HepG2 (cell line): ENCODE results near the gene SHROOM1. TPM values are rescaled to one million over a fixed set of nuclear protein-coding genes. Genes with fewer than 3 reads are reported as not detected.

Experiments
- ATF2 ChIP-seq: sonication (generic); formaldehyde crosslinking; IDR thresholded peaks from 2 replicates; pipeline ENCODE4 v1.4.0; 2020; ENCODE audit warnings: missing genetic modification reagents
- GMEB1 ChIP-seq: sonication (generic); formaldehyde crosslinking; IDR thresholded peaks from 2 replicates; pipeline ENCODE4 v1.5.1; 2020; ENCODE audit warnings: missing genetic modification reagents, mild to moderate bottlenecking, borderline replicate concordance
- MYC ChIP-seq: sonication (generic); formaldehyde crosslinking; IDR thresholded peaks from 2 replicates; pipeline ENCODE4 v1.9.0; 2021; ENCODE audit warnings: missing genetic modification reagents, borderline replicate concordance
- PRDM10 ChIP-seq: sonication (generic); formaldehyde crosslinking; IDR thresholded peaks from 2 replicates; pipeline ENCODE4 v1.4.0; 2020; ENCODE audit warnings: low read depth, missing genetic modification reagents
- REPIN1 ChIP-seq: sonication (generic); formaldehyde crosslinking; IDR thresholded peaks from 2 replicates; pipeline ENCODE4 v1.8.0; 2022; ENCODE audit warnings: missing genetic modification reagents, low read depth, mild to moderate bottlenecking, borderline replicate concordance
- REXO4 ChIP-seq: sonication (generic); formaldehyde crosslinking; IDR thresholded peaks from 2 replicates; pipeline ENCODE4 v1.8.0; 2022; ENCODE audit warnings: missing genetic modification reagents, mild to moderate bottlenecking, borderline replicate concordance
- SSRP1 ChIP-seq: IDR thresholded peaks from 2 replicates; pipeline ENCODE4 v1.6.1; 2016; ENCODE audit warnings: control low read depth
- THAP11 ChIP-seq: IDR thresholded peaks from 2 replicates; pipeline ENCODE4 v1.6.1; 2016; ENCODE audit warnings: missing biosample characterization, missing genetic modification reagents
- THAP9 ChIP-seq: sonication (generic); formaldehyde crosslinking; IDR thresholded peaks from 2 replicates; pipeline ENCODE4; 2020; ENCODE audit warnings: missing genetic modification reagents, mild to moderate bottlenecking, borderline replicate concordance
- ZBTB14 ChIP-seq: sonication (generic); formaldehyde crosslinking; IDR thresholded peaks from 2 replicates; pipeline ENCODE4 v1.4.0; 2020; ENCODE audit warnings: missing genetic modification reagents
- ZBTB25 ChIP-seq: IDR thresholded peaks from 2 replicates; pipeline ENCODE4 v1.6.1; 2018; ENCODE audit warnings: missing genetic modification reagents
- ZKSCAN8 ChIP-seq: IDR thresholded peaks from 2 replicates; pipeline ENCODE4 v1.6.1; 2016; ENCODE audit warnings: borderline replicate concordance, missing genetic modification reagents, missing compliant biosample characterization
- ZNF343 ChIP-seq: sonication (generic); formaldehyde crosslinking; IDR thresholded peaks from 2 replicates; pipeline ENCODE4 v1.4.0; 2020; ENCODE audit warnings: mild to moderate bottlenecking, missing genetic modification reagents
- ZNF556 ChIP-seq: sonication (generic); formaldehyde crosslinking; IDR thresholded peaks from 2 replicates; pipeline ENCODE4 v1.4.0; 2020; ENCODE audit warnings: mild to moderate bottlenecking, missing genetic modification reagents, borderline replicate concordance
- ZNF761 ChIP-seq: sonication (generic); formaldehyde crosslinking; conservative IDR thresholded peaks from 2 replicates; pipeline ENCODE4 v1.4.0; 2020; ENCODE audit warnings: mild to moderate bottlenecking, missing genetic modification reagents
- ZNF816 ChIP-seq: sonication (generic); formaldehyde crosslinking; IDR thresholded peaks from 2 replicates; pipeline ENCODE4 v1.8.0; 2022; ENCODE audit warnings: missing genetic modification reagents, mild to moderate bottlenecking, borderline replicate concordance
- polyA plus RNA-seq, 8 experiments: library from polyadenylated mRNA; depleted of rRNA in 3 of 8; stranded (reverse) in 7 of 8; unstranded in 1 of 8; fragments of >200 nt; fragmentation: Illumina TruSeq in 4 of 8; extraction: Trizol in 4 of 8; gene quantifications; 2 replicates each; pipeline versions ENCODE4 v1.2.1 to v1.2.3, GENCODE V29; 2011 to 2016; ENCODE audit warnings: low read depth in 4 of 8, missing spikeins in 1 of 8, mixed read lengths in 1 of 8; ENCODE audit not compliant: insufficient read depth in 1 of 8
- total RNA-seq, 5 experiments: library from RNA; depleted of rRNA; stranded (reverse); fragments of >200 nt; fragmentation: Illumina TruSeq; extraction: Trizol; gene quantifications; 2 replicates each; pipeline ENCODE4 v1.2.3, GENCODE V29; 2016; ENCODE audit warnings: low read depth in 1 of 5

The SHROOM1 gene
- total and polyA plus RNA-seq, 2 of the 13 experiments (the other 11 are each of a cell fraction or from before 2014, with no cell fraction given): 18.2 to 25.7 TPM

- no peak; the same call in 1 of the 2 replicates for TF ChIP-seq THAP9
- TF ChIP-seq ZNF761: no peak
- TF ChIP-seq ZKSCAN8 (CRISPR knock-in tag): 0 out of 2 replicates have a peak, but pooled peaks have one; percentile 16
- TF ChIP-seq ZNF343 (CRISPR knock-in tag): no peak
- 0 out of 2 replicates have a peak, but pooled peaks have one; percentile 9 for TF ChIP-seq SSRP1 (CRISPR knock-in tag)
- TF ChIP-seq ZBTB25 (CRISPR knock-in tag): no peak
- peak; percentile 32; the same call in 1 of the 2 replicates for TF ChIP-seq THAP11 (CRISPR knock-in tag)
- peak; percentile 51; the same call in 1 of the 2 replicates for TF ChIP-seq REPIN1 (CRISPR knock-in tag)
- no peak for TF ChIP-seq ZNF816 (CRISPR knock-in tag)
- no peak for TF ChIP-seq MYC (CRISPR knock-in tag)
- TF ChIP-seq REXO4: no peak
- TF ChIP-seq PRDM10 (CRISPR knock-in tag): peak; percentile 64; the same call in 1 of the 2 replicates
- TF ChIP-seq ZBTB14 (CRISPR knock-in tag): no peak
- TF ChIP-seq ZNF556 (CRISPR knock-in tag): 0 out of 2 replicates have a peak, but pooled peaks have one; percentile 40
- peak; percentile 62; the same call in 1 of the 2 replicates for TF ChIP-seq ATF2
- no peak for TF ChIP-seq GMEB1
Observed at GRCh38 chr5:132820162-132820754, 10.2 kb downstream of the SHROOM1 start (continued).
